SU-DHL-6 (cell line): ENCODE data around the gene SEMA5A.

Experiments
- CTCF ChIP-seq: fragments of 200-600 bp; sonication (generic); IDR thresholded peaks from one replicate; pipeline ENCODE4 v1.5.1; 2017; ENCODE audit warnings: antibody characterized with exemption, mild to moderate bottlenecking, low read length, moderate library complexity; ENCODE audit not compliant: insufficient read depth, poor library complexity, severe bottlenecking
- EZH2phosphoT487 ChIP-seq: fragments of 200-600 bp; sonication (generic), shearing (Covaris generic); conservative IDR thresholded peaks from 2 replicates; pipeline ENCODE4 v1.6.1; 2018; ENCODE audit warnings: mild to moderate bottlenecking, antibody characterized with exemption, low read length, moderate library complexity, mixed read lengths

DNA sequence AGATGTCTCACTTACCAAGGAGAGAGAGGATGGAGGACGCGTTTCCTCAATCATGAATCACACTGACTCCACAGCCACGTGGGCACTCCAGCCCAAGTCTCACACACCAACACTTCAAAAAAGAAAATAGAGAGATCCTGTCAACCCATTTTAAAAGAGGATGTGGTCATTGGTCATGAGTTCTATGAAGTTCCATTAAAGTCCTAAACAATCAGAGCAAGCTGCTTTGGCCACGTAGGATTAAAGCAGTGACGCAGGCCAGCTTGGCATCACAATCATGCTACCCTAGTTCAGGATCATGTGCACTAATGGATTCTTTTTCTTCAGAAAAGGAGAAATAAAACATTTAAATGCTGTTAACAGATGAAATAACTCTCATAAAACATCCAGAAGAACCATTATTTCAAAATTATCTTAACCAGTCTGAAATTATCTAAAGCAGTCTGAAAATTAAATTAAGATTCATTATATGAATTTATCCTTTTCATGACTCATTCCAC lies 108.1 kb downstream of the SEMA5A start:
- TF ChIP-seq CTCF: no peak
- no peak for TF ChIP-seq EZH2phosphoT487
